HepG2 (cell line): ENCODE data around the gene ATP6V1G3. TPM values are rescaled to one million over a fixed set of nuclear protein-coding genes. Genes with fewer than 3 reads are reported as not detected.

Experiments used
- ATAC-seq: fragments of 200-7000 bp; cut with Tn5 transposase; 3 replicates; pipeline ENCODE4 v1.9.1; 2020; ENCODE audit warnings: mild to moderate bottlenecking, moderate library complexity
- BruUV-seq: library from RNA; stranded (reverse); fragments of 400-500 nt; replicated peaks from 2 replicates; lab custom pipeline; 2021; lab: Mats Ljungman, UMichigan
- CTCF ChIA-PET: fragments of 300-600 bp; formaldehyde crosslinking; extraction: SDS; loops from one replicate; lab custom pipeline; 2021; ENCODE audit warnings: low total read pairs, inconsistent platforms, low intra/inter-chr PET ratio; lab: Yijun Ruan, JAX
- POLR2A ChIA-PET: fragments of 350-600 bp; sonication (Branson Sonifier 250); formaldehyde crosslinking; loops from one replicate; lab custom pipeline; 2020; ENCODE audit warnings: antibody characterized with exemption, inconsistent platforms; lab: Yijun Ruan, JAX
- DNase-seq: peaks from one replicate; pipeline ENCODE4 v3.0.0-alpha.2; 2015; ENCODE audit warnings: low spot score
- FAIRE-seq: peaks from 3 replicates; lab custom pipeline; 2011; peaks lifted over from hg19 to GRCh38; lab: Jason Lieb, UNC
- H2AFZ ChIP-seq: one replicate; pipeline ENCODE4 v1.6.1; 2011; ENCODE audit warnings: low read length, inconsistent platforms
- H3K27ac ChIP-seq: fragments of 300-600 bp; 3 replicates; pipeline ENCODE4 v1.8.0; 2011; ENCODE audit warnings: mixed run types, mild to moderate bottlenecking, mixed read lengths, low read length, inconsistent platforms; ENCODE audit not compliant: insufficient read depth; ENCODE audit errors: extremely low read length
- H3K27me3 ChIP-seq, 2 experiments: fragments of 200-600 bp in 1 of 2; 2 replicates in 1 of 2; 3 replicates in 1 of 2; pipeline versions ENCODE4 v1.6.0 to v1.8.0; 2011; ENCODE audit warnings: low read length in 2 of 2, mild to moderate bottlenecking in 2 of 2, moderate library complexity in 2 of 2, inconsistent platforms in 1 of 2; ENCODE audit not compliant: insufficient read depth in 2 of 2, control insufficient read depth in 1 of 2
- H3K36me3 ChIP-seq, 2 experiments: fragments of 200-600 bp in 1 of 2; replicated peaks in 1 of 2; 2 replicates in 1 of 2; 3 replicates in 1 of 2; pipeline versions ENCODE4 v1.5.1 to v1.8.0; 2011; ENCODE audit warnings: low read length in 2 of 2, inconsistent platforms in 1 of 2; ENCODE audit not compliant: insufficient read depth in 2 of 2, control insufficient read depth in 1 of 2
- H3K4me1 ChIP-seq: 2 replicates; pipeline ENCODE4 v1.5.1; 2012; ENCODE audit warnings: low read length, inconsistent platforms; ENCODE audit not compliant: insufficient read depth
- H3K4me2 ChIP-seq: 2 replicates; pipeline ENCODE4 v1.6.0; 2011; ENCODE audit warnings: low read depth, low read length, inconsistent platforms
- H3K4me3 ChIP-seq, 3 experiments: fragments of 200-600 bp in 1 of 3; sonication (generic), shearing (Covaris generic) in 1 of 3; replicated peaks in 1 of 3; 2 replicates each; pipeline ENCODE4 v1.5.1; 2011 to 2016; ENCODE audit warnings: low read length in 3 of 3, inconsistent platforms in 2 of 3, low read depth in 2 of 3, mild to moderate bottlenecking in 2 of 3, control low read depth in 1 of 3, mixed read lengths in 1 of 3; ENCODE audit not compliant: insufficient read depth in 1 of 3
- H3K79me2 ChIP-seq: one replicate; pipeline ENCODE4 v1.6.1; 2011; ENCODE audit warnings: low read length, inconsistent platforms; ENCODE audit not compliant: insufficient read depth
- H3K9ac ChIP-seq: 2 replicates; pipeline ENCODE4 v1.6.0; 2011; ENCODE audit warnings: mild to moderate bottlenecking, low read depth, low read length, inconsistent platforms; ENCODE audit not compliant: insufficient read depth
- H3K9me3 ChIP-seq: 2 replicates; pipeline ENCODE4 v1.5.1; 2012; ENCODE audit warnings: mild to moderate bottlenecking, low read length
- H4K20me1 ChIP-seq: 2 replicates; pipeline ENCODE4 v1.6.0; 2011; ENCODE audit warnings: inconsistent platforms, mild to moderate bottlenecking, low read length, moderate library complexity; ENCODE audit not compliant: insufficient read depth
- ARID2 ChIP-seq: sonication (generic); formaldehyde crosslinking; IDR thresholded peaks from 2 replicates; pipeline ENCODE4 v1.8.1; 2022; ENCODE audit warnings: mild to moderate bottlenecking, missing genetic modification reagents, borderline replicate concordance
- GFI1 ChIP-seq: sonication (generic); formaldehyde crosslinking; IDR thresholded peaks from 2 replicates; pipeline ENCODE4 v1.5.0; 2020; ENCODE audit warnings: missing genetic modification reagents, mild to moderate bottlenecking, borderline replicate concordance
- MAX ChIP-seq: IDR thresholded peaks from 2 replicates; pipeline ENCODE4 v1.6.1; 2012; ENCODE audit warnings: inconsistent platforms
- MIXL1 ChIP-seq: IDR thresholded peaks from 2 replicates; pipeline ENCODE4 v1.6.1; 2016
- NR2F6 ChIP-seq, 2 experiments: IDR thresholded peaks; 2 replicates each; pipeline ENCODE4 v1.6.1; 2016; ENCODE audit warnings: antibody characterized with exemption in 1 of 2, mild to moderate bottlenecking in 1 of 2
- SRSF9 ChIP-seq: fragments of 200-400 bp; formaldehyde crosslinking; IDR thresholded peaks from 2 replicates; pipeline ENCODE4 v1.6.1; 2018; ENCODE audit warnings: borderline replicate concordance, mild to moderate bottlenecking, low read depth, low read length; ENCODE audit not compliant: insufficient read depth, poor library complexity, severe bottlenecking
- TOPORS ChIP-seq: sonication (generic); formaldehyde crosslinking; IDR thresholded peaks from 2 replicates; pipeline ENCODE4 v1.8.0; 2023; ENCODE audit warnings: mild to moderate bottlenecking, missing genetic modification reagents
- TRIM24 ChIP-seq: sonication (generic); formaldehyde crosslinking; IDR thresholded peaks from 2 replicates; pipeline ENCODE4 v1.8.0; 2022; ENCODE audit warnings: mild to moderate bottlenecking, missing genetic modification reagents
- XRCC5 ChIP-seq: fragments of 200-400 bp; formaldehyde crosslinking; optimal IDR thresholded peaks from 2 replicates; pipeline ENCODE3; 2017; ENCODE audit warnings: mild to moderate bottlenecking, low read length
- ZFP90 ChIP-seq: sonication (generic); formaldehyde crosslinking; IDR thresholded peaks from 2 replicates; pipeline ENCODE4 v1.8.0; 2022; ENCODE audit warnings: missing genetic modification reagents, mild to moderate bottlenecking, inconsistent platforms, borderline replicate concordance
- ZFY ChIP-seq: sonication (generic); formaldehyde crosslinking; IDR thresholded peaks from 2 replicates; pipeline ENCODE4 v1.4.0; 2020; ENCODE audit warnings: missing genetic modification reagents
- ZNF337 ChIP-seq: sonication (generic); formaldehyde crosslinking; IDR thresholded peaks from 2 replicates; pipeline ENCODE4 v1.5.1; 2020; ENCODE audit warnings: missing genetic modification reagents, low read depth, mild to moderate bottlenecking, borderline replicate concordance
- ZNF414 ChIP-seq: sonication (generic); formaldehyde crosslinking; IDR thresholded peaks from 2 replicates; pipeline ENCODE4 v1.5.0; 2020; ENCODE audit warnings: missing genetic modification reagents
- ZNF687 ChIP-seq: sonication (generic); formaldehyde crosslinking; IDR thresholded peaks from 2 replicates; pipeline ENCODE4 v1.5.1; 2020; ENCODE audit warnings: mild to moderate bottlenecking, missing genetic modification reagents, moderate library complexity
- ZNF776 ChIP-seq: sonication (generic); formaldehyde crosslinking; IDR thresholded peaks from 2 replicates; pipeline ENCODE4 v1.4.0; 2020; ENCODE audit warnings: mild to moderate bottlenecking, missing genetic modification reagents
- WGBS: methylation state at CpG from one replicate; pipeline ENCODE4 v1.1.6; 2017; ENCODE audit warnings: low lambda C conversion rate; 5-methylcytosine and 5-hydroxymethylcytosine counted together
- in situ Hi-C: cut with HindIII; loops from 2 replicates; pipeline ENCODE4 v1.10.0; 2017; ENCODE audit warnings: low pct_unique_long_range_greater_than_20kb; ENCODE audit not compliant: extremely low pct_ligation_motif_present
- intact Hi-C: fragments of 100-400 bp; cut with micrococcal nuclease; formaldehyde crosslinking; loops from one replicate; pipeline ENCODE4 v1.10.0; 2022; ENCODE audit not compliant: unreplicated experiment
- polyA plus RNA-seq, 8 experiments: library from polyadenylated mRNA; depleted of rRNA in 3 of 8; stranded (reverse) in 7 of 8; unstranded in 1 of 8; fragments of >200 nt; fragmentation: Illumina TruSeq in 4 of 8; extraction: Trizol in 4 of 8; gene quantifications; 2 replicates each; pipeline versions ENCODE4 v1.2.1 to v1.2.3, GENCODE V29; 2011 to 2016; ENCODE audit warnings: low read depth in 4 of 8, missing spikeins in 1 of 8, mixed read lengths in 1 of 8; ENCODE audit not compliant: insufficient read depth in 1 of 8
- total RNA-seq, 5 experiments: library from RNA; depleted of rRNA; stranded (reverse); fragments of >200 nt; fragmentation: Illumina TruSeq; extraction: Trizol; gene quantifications; 2 replicates each; pipeline ENCODE4 v1.2.3, GENCODE V29; 2016; ENCODE audit warnings: low read depth in 1 of 5
- TF ChIP-seq, protein P1 (sequence below): sonication (generic); IDR thresholded peaks from 2 replicates; pipeline ENCODE4 v1.6.1; 2016; ENCODE audit warnings: low read depth, borderline replicate concordance

The ATP6V1G3 gene
- total and polyA plus RNA-seq, 2 of the 13 experiments (the other 11 are each of a cell fraction or from before 2014, with no cell fraction given), result not detected

DNA sequence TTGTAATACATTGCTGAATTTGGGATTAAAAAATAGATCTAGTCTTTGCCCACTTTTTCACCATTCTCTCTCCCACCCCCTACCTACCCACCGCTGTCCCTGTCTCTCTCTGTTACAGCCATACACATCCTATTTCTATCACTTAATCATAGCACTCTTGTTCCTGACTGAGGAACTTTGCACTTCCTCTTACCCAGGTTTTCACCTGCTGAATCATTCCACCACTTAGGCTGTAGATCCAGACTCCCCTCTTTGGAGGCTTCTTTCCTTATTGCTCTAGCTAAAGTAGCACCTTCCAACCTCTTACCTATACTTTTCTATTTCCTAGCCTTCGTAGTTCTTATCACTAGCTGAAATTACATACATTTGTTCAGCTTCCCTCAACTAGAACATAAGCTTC lies 59.6 kb downstream of the ATP6V1G3 start:
- Histone ChIP-seq H3K36me3 (no peaks in the 10 kb centered on the region), H3K9me3 (no peaks in the 10 kb centered on the region), H3K9ac (no peak overlapping the region), H3K27me3 (no peaks in the 10 kb centered on the region), H3K4me1 (peaks cover 8% of the 10 kb centered on the region), H3K79me2 (no peaks in the 10 kb centered on the region), H3K4me3 (no peak overlapping the region), H2AFZ (no peak overlapping the region), H3K27ac (no peak overlapping the region), H4K20me1 (no peaks in the 10 kb centered on the region), H3K4me2 (no peak overlapping the region)
- no TSS peak for BruUV-seq
- ChIA-PET POLR2A (no interaction called here), CTCF (no interaction called here)
- TF ChIP-seq MIXL1 (CRISPR knock-in tag) (no peak), XRCC5 (no peak), NR2F6 (IDR thresholded peaks at IDR 0.05) (no peak), NR2F6 (CRISPR knock-in tag; IDR thresholded peaks at IDR 0.05) (no peak), ZFY (CRISPR knock-in tag) (no peak), ZNF687 (CRISPR knock-in tag) (no peak), GFI1 (CRISPR knock-in tag) (no peak), TOPORS (CRISPR knock-in tag) (no peak), ZNF337 (CRISPR knock-in tag) (no peak), ZNF414 (CRISPR knock-in tag) (no peak), ARID2 (CRISPR knock-in tag) (no peak), ZFP90 (CRISPR knock-in tag) (no peak), TRIM24 (no peak), MAX (no peak), ZNF776 (CRISPR knock-in tag) (no peak), SRSF9 (no peak)
- TF ChIP-seq, protein P1, sequence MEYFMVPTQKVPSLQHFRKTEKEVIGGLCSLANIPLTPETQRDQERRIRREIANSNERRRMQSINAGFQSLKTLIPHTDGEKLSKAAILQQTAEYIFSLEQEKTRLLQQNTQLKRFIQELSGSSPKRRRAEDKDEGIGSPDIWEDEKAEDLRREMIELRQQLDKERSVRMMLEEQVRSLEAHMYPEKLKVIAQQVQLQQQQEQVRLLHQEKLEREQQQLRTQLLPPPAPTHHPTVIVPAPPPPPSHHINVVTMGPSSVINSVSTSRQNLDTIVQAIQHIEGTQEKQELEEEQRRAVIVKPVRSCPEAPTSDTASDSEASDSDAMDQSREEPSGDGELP, result no peak
- intact Hi-C loops (no loop called here), in situ Hi-C loops (no loop called here)
- no peak for DNase-seq
- no peak for ATAC-seq
- FAIRE-seq, result no peak
- WGBS, result 22% methylated on average over 2 of the region's 2 CpGs
